ENCODE results near the gene RIT2. TPM values are rescaled to one million over a fixed set of nuclear protein-coding genes. Genes with fewer than 3 reads are reported as not detected.

The RIT2 gene
- total RNA-seq, 1 donor from 2014 or later, result not detected

GRCh38 chr18:42941860-42942259, 173.6 kb downstream of the RIT2 start:
- Mint-ChIP-seq H3K27me3 (ENCODE audit: low read depth) (no peaks in the 10 kb centered on the region), H3K36me3 (no peaks in the 10 kb centered on the region)
- TF ChIP-seq CTCF (IDR thresholded peaks at IDR 0.05; ENCODE audit: unreplicated experiment), result no peak

GRCh38 chr18:42941021-42941420, 174.5 kb downstream of the RIT2 start:
- Mint-ChIP-seq H3K27ac (peak overlapping the region; percentile 8), H3K36me3 (no peaks in the 10 kb centered on the region), H3K9me3 (peaks cover 6% of the 10 kb centered on the region), H3K4me1 (peaks cover 21% of the 10 kb centered on the region), H3K4me3 (no peak overlapping the region), H3K27me3 (ENCODE audit: low read depth) (no peaks in the 10 kb centered on the region)
- no peak for TF ChIP-seq CTCF (IDR thresholded peaks at IDR 0.05; ENCODE audit: unreplicated experiment)
- no peak for DNase-seq (ENCODE audit: low spot score in 2 of 2, unreplicated experiment in 2 of 2)

More at GRCh38 chr18:42941860-42942259, 173.6 kb downstream of the RIT2 start:
- no peak overlapping the region for H3K27ac Mint-ChIP-seq
- no peak overlapping the region for H3K4me3 Mint-ChIP-seq
- peaks cover 21% of the 10 kb centered on the region for H3K4me1 Mint-ChIP-seq
- peaks cover 6% of the 10 kb centered on the region for H3K9me3 Mint-ChIP-seq
- DNase-seq (ENCODE audit: low spot score in 2 of 2, unreplicated experiment in 2 of 2), result no peak

- Mint-ChIP-seq H3K4me1 (peaks cover 21% of the 10 kb centered on the region), H3K9me3 (no peaks in the 10 kb centered on the region), H3K27me3 (ENCODE audit: low read depth) (no peaks in the 10 kb centered on the region), H3K27ac (no peak overlapping the region), H3K4me3 (no peak overlapping the region), H3K36me3 (no peaks in the 10 kb centered on the region)
- DNase-seq (ENCODE audit: low spot score in 2 of 2, unreplicated experiment in 2 of 2), result no peak
- TF ChIP-seq CTCF (IDR thresholded peaks at IDR 0.05; ENCODE audit: unreplicated experiment), result no peak
Observed at GRCh38 chr18:42937436-42937835, 178.0 kb downstream of the RIT2 start.

- H3K4me1 Mint-ChIP-seq, result peaks cover 24% of the 10 kb centered on the region
- H3K27ac Mint-ChIP-seq, result no peak overlapping the region
- no peak for DNase-seq (ENCODE audit: low spot score in 2 of 2, unreplicated experiment in 2 of 2)
- TF ChIP-seq CTCF (IDR thresholded peaks at IDR 0.05; ENCODE audit: unreplicated experiment), result no peak
- H3K9me3 Mint-ChIP-seq, result no peaks in the 10 kb centered on the region
- no peaks in the 10 kb centered on the region for H3K27me3 Mint-ChIP-seq (ENCODE audit: low read depth)
- H3K36me3 Mint-ChIP-seq, result no peaks in the 10 kb centered on the region
- no peak overlapping the region for H3K4me3 Mint-ChIP-seq
Observed at GRCh38 chr18:42936289-42936688, 179.2 kb downstream of the RIT2 start.

GRCh38 chr18:42931491-42931890, 184.0 kb downstream of the RIT2 start:
- Mint-ChIP-seq H3K36me3 (no peaks in the 10 kb centered on the region), H3K4me3 (no peak overlapping the region), H3K27me3 (ENCODE audit: low read depth) (no peaks in the 10 kb centered on the region), H3K9me3 (no peaks in the 10 kb centered on the region), H3K4me1 (peaks cover 16% of the 10 kb centered on the region), H3K27ac (peak overlapping the region; percentile 75)
- no peak for DNase-seq (ENCODE audit: low spot score in 2 of 2, unreplicated experiment in 2 of 2)
- no peak for TF ChIP-seq CTCF (IDR thresholded peaks at IDR 0.05; ENCODE audit: unreplicated experiment)

GRCh38 chr18:42929857-42930256, 185.6 kb downstream of the RIT2 start:
- no peak for TF ChIP-seq CTCF (IDR thresholded peaks at IDR 0.05; ENCODE audit: unreplicated experiment)
- Mint-ChIP-seq H3K9me3 (no peaks in the 10 kb centered on the region), H3K4me3 (no peak overlapping the region), H3K27me3 (ENCODE audit: low read depth) (no peaks in the 10 kb centered on the region), H3K27ac (no peak overlapping the region), H3K36me3 (no peaks in the 10 kb centered on the region), H3K4me1 (peaks cover 16% of the 10 kb centered on the region)
- no peak for DNase-seq (ENCODE audit: low spot score in 2 of 2, unreplicated experiment in 2 of 2)

All from mesothelial cell of epicardium (in vitro differentiated cells).